Stimulated activated CD8-positive, alpha-beta memory T cell treated with anti-CD3 and anti-CD28 coated beads, Interleukin-7, amount 100 ng/mL, for 1 hour (primary cell): ENCODE results near the gene CARD14.

Source experiments
- DNase-seq, 2 donors: peaks; one replicate each; pipeline ENCODE4 v3.0.0-alpha.2; 2020; ENCODE audit warnings: low read depth in 2 of 2

The CARD14 gene

DNA sequence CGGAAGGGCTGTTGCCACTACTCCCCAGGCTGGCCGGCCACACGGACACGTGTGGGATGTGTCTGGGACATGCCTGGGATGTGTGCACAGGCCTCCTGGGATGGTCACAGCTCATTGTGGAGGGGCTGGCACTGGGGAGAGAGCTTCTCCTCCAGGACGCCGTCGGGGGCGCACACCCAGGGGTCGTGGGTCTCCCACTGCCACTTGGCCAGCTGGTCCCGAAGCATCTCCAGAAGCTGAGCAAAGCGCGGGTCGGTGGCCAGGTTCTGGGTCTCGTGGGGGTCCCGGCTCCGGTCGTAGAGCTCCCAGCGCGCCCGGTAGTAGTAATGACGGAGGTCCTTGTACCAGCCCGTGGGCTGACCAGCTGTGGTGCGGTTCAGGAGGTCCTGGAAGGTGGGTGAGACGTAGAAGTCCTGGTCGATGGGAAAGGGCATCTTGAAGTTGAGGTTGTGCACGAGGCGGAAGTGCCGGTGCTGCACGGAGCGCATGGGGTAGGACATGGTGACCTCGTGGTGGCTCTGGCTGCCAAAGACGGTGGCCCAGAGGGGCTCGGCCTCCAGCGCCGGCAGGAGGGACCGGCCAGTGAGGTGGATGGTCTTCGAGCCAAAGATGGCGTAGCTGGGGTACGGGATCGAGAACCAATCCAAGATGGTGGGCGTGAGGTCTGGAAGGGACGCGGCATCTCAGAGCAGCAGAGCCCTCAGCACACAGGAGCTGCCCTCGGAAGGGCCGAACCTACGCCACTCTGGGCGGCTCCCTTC lies 40.7 kb downstream of the CARD14 start:
- no peak for DNase-seq

DNA sequence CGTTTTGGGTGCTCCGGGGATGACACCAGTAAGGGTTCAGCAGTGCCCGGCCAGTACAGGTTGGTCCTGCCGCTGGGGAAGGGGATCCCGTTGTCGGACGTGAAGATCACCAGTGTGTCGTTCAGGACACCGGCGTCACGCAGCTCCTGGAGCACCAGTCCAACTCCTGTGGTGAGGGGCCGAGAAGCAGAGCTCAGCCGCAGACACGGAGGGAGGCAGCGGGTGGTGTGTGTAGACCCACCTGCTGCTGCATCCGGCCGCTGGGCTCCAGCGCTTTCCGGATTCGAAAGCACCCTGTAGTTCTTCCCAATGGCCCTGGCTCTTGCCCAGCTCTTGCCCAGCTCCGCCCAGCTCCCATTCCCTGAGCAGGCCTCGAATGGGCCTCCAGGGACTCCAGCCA lies 42.3 kb downstream of the CARD14 start:
- no peak for DNase-seq

DNA sequence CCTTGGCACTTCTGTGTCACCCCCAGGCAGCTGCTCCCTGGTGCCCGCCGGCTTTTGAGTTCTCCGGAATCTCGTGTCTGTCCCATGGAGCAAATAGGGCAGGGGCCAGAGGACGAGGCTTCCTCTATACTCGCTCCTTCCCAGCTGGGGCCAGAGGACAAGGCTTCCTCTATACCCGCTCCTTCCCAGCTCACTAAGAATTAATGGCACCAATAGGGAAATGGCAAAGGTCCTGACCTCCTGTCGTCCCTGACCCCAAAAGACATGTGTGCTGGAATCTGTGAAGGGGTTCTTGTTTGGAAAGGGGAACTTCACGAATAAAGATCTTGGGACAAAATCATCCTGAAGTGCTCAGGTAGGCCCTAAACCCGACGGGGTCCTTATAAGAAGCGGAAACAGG lies 42.7 kb downstream of the CARD14 start:
- no peak for DNase-seq

DNA sequence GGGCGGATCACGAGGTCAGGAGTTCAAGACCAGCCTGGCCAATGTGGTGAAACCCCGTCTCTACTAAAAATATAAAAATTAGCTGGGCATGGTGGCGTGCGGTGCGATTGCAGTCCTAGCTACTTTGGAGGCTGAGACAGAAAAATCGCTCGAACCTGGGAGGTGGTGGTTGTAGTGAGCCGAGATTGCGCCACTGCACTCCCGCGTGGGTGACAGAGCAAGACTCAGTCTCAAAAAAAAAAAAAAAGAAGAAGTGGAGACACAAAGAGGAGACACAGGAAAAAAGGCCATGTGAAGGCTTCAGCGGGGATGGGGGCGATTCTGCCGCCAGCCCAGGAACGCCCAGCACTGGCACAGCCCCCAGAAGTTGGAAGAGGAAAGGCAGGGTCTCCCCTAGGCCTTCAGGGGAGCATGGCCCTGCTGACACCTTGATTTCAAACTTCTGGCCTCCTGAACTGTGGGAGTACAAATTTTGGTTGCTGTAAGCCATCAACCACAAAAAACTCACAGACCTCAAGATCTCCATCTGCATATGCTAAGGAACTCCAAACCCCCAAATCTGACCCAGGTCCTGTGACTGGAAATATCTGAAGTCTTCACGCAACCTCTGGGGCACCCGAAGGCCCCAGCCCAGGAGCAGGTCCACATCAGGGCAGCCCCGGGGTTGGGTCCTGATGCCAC lies 43.3 kb downstream of the CARD14 start:
- DNase-seq = no peak

DNA sequence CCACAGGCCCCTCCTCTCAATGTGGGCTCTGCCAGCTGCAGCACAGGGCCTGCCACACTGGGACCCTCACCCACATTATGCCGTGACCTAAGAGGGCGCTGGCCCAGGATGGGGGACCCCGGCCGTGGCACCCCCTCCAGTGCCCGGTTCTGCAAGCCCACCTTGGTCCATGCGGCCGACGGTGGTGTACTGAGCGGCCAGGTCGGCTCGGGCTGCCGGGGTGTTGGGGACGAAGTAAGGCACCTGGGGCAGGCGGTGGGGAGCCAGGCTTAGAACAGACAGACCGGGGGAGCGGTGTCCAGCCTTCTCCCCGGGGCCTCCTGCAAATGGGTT lies 43.8 kb downstream of the CARD14 start:
- DNase-seq = no peak

DNA sequence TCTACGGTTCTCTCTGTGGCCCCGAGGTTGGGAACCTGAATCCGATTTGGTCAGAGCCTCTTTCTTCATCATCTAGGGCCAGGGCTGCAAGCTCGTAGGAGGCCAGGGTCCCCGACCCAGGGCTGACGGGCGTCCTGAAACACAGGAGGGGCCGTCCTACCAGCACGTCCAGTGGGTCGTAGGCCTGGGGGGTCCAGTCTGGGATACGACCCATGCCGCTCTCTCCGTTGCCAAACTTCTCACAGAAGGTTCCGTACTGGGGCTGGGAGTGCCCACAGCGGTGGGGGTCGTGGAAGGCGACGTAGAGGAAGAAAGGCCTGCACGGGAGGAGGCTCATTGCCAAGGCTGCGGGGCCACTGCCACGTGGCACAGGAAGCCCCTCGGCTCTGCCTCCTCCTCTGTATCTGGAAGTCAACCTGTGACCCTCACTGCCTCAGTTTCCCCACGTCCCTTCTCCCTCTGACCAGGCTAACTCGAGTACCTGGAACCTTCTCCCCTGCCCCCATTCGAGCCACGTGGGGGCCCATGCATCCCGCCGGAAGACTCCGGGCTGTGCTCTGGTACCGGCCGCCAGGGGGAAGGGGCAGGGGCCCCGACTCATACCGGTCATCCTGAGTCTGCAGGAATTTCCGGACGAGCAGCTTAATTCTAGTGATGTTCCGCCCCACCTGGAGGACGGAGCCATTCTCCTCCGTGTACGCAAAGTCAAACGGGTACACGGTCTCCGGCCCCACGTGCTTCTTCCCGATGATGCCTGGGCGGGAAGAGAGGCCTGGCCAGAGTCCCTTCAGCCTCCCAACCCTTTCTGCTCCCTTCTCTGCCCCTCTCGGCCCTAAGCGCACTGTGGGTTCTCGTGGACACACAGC lies 44.4 kb downstream of the CARD14 start:
- DNase-seq = no peak

DNA sequence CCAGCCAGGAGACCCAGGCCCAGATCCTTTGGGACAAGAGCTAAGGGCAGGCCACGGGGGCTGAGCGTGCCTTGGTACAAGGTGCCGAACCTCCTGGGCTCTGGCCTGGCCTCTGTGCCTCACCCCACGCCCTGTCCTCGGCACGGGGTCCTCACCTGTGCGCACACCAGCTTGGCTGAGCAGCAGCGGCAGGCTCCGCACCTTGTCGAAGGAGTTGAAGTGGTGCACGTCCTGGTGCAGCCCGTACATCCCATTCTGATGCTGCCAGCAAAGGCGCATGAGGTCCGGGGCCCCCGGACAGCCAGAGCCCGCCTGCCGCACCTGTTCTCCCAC lies 45.0 kb downstream of the CARD14 start:
- no peak for DNase-seq

DNA sequence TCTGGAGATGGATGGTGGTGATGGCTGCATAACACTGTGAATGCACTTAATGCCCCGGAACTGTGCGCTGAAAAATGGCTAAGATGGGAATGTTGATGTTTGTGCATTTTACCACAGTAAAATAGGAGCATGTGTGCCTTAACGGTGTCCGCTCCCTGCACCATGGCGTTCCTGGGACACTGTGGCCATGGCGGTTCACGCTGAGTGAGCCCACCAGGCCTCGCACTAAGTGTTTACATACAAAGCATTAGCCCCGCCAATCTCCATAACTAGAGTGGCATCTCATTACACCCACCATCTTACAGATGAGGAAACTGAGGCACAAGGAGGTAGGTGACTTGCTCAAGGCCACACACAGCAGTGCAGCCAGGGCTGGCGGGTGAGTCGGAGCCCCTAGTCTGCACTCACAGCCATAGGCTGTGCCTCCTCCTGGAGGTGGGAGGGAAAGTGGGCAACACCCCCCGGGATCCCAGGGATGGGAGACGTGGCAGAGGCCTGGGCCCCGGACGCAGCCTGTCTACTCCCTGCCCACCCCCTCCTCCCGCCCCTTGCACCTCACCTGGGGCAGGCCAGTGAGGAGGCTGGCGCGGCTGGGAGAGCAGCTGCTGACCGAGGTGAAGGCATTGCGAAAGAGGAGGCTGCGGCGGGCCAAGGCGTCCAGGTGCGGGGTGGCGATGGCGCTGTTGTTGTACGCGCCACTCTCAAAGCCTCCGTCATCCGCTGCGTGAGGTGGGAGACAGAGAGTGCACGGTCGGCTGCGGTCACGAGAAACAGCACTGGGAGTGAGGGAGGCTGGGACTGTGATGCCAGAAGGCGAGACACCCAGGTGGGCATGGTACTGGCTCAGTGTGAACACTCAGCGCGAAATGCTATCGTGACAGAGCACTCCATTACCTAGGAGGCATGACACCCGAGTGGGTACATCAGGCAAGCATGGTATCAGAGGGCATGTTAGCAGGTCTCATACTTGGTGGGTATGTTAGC lies 46.9 kb downstream of the CARD14 start:
- DNase-seq = no peak

DNA sequence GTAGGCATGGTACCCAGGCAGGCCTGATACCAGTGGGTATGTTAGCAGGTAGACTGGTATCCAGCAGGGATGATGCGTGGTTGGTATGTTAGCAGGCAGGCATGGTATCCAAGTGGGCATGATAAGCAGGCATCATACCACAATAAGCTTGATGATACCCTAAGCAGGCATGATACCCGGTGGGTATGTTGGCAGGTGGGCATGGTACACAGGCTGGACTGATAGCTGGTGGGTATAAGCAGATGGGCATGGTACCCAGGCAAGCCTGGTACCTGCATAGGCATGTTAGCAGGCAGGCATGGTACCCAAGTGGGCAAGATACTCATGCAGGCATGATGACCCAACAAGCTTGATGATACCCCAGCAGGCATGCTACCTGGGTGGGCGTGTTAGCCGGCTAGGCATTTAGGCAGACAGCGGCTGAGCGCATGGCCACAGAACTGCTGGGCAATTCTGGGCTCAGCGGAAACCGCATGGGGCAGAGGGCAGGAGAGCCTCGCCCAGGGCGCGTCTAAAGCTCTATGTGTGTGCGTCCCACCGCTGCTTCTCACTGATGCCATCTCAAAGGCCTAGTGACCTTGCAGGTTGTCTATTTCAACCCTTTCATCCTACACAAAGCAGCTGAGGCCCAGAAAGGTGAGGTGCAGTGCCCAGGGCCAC lies 48.0 kb downstream of the CARD14 start:
- DNase-seq = no peak

DNA sequence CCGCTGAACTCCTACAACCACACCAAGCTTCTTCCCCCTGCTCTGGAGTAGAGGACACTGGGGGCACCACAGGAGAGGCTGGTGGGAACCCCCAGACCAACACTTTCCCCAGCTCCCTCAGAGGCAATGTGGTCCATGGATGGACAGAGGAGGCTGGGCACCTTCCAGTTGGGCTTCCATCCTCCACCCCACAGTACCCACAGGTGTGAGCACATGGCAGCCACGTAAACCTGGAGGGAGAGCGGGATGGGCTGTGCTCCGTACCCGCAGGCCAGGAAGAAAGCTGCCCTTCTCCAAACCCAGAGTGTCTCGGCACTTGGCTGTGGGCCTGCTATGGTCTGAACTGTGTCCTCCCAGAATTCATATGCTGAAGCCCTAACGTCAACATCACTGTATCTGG lies 48.6 kb downstream of the CARD14 start:
- DNase-seq = no peak

DNA sequence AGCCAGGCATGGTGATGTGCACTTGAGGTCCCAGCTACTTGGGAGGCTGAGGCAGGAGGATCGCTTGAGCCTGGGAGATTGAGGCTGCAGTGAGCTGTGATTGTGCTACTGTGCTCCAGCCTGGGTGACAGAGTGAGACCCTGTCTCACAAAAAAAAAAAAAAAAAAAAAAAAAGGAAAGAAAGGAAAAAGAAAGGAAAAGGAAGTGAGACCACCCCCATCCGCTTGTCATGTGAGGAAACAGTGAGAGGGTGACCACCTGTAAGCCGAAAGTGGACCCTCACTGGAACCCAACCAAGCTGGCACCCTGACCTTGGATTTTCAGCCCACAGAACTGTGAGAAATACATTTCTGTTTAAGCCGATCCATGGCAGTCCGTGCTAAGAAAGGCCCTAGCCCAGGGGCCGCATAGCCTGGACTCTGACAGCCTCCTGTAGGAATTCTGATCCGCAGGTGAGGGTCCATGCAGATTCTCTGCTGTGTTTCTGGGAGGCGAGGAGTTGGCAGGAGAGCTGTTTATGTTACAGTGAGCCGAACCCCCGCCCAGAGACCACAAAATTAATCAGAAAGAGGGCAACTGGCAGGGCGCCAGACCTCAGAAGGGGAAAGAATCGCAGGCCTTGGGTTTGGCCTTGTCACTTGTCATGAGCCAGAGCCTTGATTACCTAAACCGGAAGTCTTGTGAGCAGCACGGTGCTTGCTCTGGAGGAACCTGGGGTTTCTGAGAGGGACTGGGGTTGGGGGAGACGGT lies 49.4 kb downstream of the CARD14 start:
- peak; percentile 90 to 91 for DNase-seq

DNA sequence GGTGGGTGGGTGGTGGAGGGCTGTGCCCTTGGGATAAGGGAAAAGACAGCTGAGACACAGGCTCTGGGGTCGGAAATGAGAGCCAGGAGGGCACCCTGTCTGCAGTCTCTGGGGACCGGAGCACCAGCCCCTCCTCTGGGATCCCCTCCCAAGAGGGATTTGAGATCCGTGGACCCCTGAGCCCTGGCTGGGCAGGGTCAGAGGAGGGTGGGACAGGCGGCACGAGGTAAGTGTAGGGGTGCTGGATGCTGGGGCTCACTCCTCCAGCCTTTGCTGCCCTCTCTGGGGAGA lies 49.9 kb downstream of the CARD14 start:
- no peak for DNase-seq

DNA sequence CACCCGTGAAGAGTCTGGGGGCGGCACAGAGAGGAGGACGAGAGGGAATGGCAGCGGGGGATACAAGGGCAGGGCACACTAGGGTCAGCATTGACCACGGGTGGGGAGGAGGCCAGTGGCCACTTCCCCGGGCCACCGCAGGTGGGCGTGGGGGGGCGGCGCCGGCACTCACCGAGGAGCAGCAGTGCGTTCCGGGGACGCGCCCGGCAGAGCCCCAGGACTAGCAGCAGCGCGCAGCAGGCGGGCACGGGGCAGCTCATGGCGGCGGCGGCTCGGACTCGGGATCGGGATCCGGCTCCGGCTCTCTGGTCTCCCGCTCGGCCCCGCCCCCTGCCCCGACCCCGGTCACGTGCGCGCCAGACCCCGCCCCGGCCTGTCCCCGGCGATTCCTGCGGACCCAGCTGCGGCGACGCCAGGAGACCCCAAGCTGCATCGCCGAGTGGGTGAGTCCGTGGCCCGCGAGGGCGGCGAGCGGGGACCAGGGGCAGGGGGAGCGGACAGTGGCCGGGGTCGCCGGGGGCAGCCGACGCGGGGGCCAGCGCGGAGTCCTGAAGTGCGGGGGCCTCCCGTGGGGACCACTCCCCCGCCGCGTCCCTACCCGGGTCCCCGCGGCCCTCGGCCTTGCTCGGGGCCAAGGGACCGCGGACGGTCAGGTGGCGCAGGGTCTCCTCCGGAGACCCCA lies 50.4 kb downstream of the CARD14 start, which contains the start of the genes SGSH and SLC26A11:
Gene SGSH, minus strand, starts transcription at position 280 of the 682 bp plus-strand sequence. Its CDS starts 20 bp downstream, at position 260.
Gene SLC26A11, plus strand, starts transcription at position 374 of the 682 bp plus-strand sequence. CDS start 1,134 bp downstream, outside the sequence.
- DNase-seq = peak; percentile 17 to 38

DNA sequence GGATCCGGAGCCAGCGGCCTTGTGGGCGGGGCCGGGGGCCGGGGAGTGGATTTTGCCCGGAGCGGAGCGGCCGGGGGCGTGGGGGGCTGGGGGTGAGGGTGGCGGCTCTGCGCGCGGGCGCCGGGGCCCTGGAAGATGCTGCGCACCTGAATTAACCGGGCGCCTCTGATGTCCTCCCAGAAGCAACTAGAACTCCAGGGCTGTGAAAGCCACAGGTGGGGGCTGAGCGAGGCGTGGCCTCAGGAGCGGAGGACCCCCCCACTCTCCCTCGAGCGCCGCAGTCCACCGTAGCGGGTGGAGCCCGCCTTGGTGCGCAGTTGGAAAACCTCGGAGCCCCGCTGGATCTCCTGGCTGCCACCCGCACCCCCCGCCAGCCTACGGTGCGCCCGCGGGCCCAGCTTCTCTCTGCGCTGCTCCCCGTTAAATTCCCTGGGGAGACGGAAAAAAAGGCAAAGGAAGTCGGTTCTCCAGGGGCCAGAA lies 50.9 kb downstream of the CARD14 start:
- no peak for DNase-seq

DNA sequence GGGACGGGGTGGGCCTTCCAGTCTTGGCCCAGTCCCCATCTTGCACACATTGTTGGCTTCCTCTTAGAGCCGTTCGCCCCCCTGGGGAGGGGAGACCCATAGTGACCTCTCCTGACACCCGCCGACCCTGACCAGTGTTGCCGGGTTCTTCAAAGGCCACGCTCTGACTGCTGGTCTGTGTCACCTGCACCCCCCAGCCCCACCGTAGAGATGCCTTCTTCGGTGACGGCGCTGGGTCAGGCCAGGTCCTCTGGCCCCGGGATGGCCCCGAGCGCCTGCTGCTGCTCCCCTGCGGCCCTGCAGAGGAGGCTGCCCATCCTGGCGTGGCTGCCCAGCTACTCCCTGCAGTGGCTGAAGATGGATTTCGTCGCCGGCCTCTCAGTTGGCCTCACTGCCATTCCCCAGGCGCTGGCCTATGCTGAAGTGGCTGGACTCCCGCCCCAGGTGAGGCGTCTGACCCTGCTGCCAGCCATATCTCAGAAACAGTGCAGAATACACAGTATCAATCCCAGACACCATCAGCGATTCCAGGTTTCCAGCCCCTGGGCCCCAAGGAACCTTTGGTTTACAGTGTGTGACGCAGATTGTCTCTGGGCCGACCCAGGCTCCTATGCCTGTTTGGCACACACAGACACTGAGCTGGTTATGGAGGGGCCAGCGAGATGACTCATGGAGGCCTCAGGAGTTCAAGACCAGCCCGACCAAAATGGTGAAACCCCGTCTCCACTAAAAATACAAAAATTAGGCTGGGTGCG lies 51.7 kb downstream of the CARD14 start:
- DNase-seq = no peak

DNA sequence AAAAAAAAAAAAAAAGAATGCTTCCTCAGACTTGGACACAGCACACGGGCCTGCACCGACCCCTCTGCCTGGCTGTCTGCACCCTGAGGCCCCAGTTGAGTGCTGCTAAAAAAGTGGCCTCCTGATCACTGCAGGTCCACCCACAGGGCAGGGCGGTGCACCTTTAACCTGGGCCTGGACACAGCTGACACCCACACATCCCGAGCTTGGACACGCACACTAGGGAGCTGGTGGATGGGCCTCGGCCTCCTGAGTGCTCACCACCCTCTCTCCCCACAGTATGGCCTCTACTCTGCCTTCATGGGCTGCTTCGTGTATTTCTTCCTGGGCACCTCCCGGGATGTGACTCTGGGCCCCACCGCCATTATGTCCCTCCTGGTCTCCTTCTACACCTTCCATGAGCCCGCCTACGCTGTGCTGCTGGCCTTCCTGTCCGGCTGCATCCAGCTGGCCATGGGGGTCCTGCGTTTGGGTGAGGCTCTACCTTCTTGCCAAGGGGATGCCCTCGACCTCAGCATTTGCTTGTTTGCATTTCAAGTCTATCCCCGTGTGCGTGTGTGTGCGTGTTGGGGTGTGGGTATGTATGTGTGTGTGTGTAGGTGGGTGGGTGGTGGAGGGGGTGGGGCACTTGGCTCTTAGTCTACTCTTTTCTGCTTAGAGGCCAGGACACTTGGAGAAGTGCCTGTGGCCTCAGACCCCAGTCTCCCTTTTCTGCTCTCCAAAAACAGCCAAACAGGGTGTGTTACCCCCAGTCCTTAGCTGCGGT lies 52.7 kb downstream of the CARD14 start:
- DNase-seq = no peak

DNA sequence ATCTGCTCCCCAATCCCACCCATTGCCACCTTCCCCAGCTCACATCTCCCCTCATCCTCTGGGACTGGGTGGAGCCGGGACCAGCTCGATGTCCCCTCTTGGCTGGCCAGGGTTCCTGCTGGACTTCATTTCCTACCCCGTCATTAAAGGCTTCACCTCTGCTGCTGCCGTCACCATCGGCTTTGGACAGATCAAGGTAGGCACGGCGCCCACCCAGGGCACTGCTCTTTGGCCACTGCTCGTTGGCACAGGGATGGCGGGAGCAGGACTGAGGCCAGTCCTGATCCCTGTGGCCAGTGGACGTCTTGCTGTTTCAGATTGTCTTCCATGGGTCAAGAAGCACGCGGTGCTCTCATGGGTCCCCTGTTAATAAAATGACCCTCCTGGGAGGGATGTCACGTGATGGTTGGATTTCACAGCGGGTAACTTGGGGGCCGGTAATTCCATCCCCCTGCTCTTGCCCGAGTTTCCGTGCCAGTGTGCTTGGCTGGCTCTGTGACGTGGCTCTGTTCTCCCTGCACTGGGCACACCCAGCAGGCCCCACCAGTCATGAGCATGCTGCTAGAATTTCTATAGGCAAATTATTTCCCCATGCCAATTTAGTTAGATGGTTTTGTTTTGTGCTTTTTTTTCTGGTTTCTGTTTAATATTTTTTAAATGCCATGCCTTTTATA lies 53.4 kb downstream of the CARD14 start:
- no peak for DNase-seq
